Activated CD8-positive, alpha-beta T cell treated with anti-CD3 and anti-CD28 coated beads for 36 hours (primary cell): ENCODE results near the gene DYRK1A. TPM values are rescaled to one million over a fixed set of nuclear protein-coding genes. Genes with fewer than 3 reads are reported as not detected.

ENCODE experiments used
- ATAC-seq: fragments of 200-7000 bp; cut with Tn5 transposase; one replicate; pipeline ENCODE4 v1.10.0; 2021; ENCODE audit warnings: mild to moderate bottlenecking, moderate library complexity
- CTCF ChIA-PET: fragments of 350-600 bp; sonication (Branson Sonifier 250); formaldehyde crosslinking; loops from one replicate; lab custom pipeline; 2021; ENCODE audit warnings: antibody characterized with exemption; lab: Charles Lee
- POLR2A ChIA-PET: fragments of 350-600 bp; sonication (Branson Sonifier 250); formaldehyde crosslinking; loops from one replicate; lab custom pipeline; 2021; ENCODE audit warnings: antibody characterized with exemption; lab: Charles Lee
- DNase-seq: peaks from one replicate; pipeline ENCODE4 v3.0.0-alpha.2; 2020
- H3K27ac Mint-ChIP-seq: one replicate; pipeline ENCODE4 v1.8.0; 2021; ENCODE audit warnings: mild to moderate bottlenecking, mixed read lengths
- H3K27me3 Mint-ChIP-seq: one replicate; pipeline ENCODE4 v1.8.0; 2021; ENCODE audit warnings: mixed read lengths
- H3K36me3 Mint-ChIP-seq: one replicate; pipeline ENCODE4 v1.8.0; 2021; ENCODE audit warnings: low read depth, mixed read lengths
- H3K4me1 Mint-ChIP-seq: one replicate; pipeline ENCODE4 v1.8.0; 2021; ENCODE audit warnings: low read depth, mixed read lengths
- H3K4me3 Mint-ChIP-seq: one replicate; pipeline ENCODE4 v1.8.0; 2021; ENCODE audit warnings: mild to moderate bottlenecking, moderate library complexity, mixed read lengths
- H3K9me3 Mint-ChIP-seq: one replicate; pipeline ENCODE4 v1.8.0; 2021; ENCODE audit warnings: mixed read lengths
- CTCF ChIP-seq: fragments of 200-600 bp; IDR thresholded peaks from one replicate; pipeline ENCODE4 v1.8.0; 2022; ENCODE audit warnings: antibody characterized with exemption, mild to moderate bottlenecking
- intact Hi-C: fragments of 100-400 bp; cut with micrococcal nuclease; formaldehyde crosslinking; loops from one replicate; pipeline ENCODE4 v1.10.0; 2022
- total RNA-seq, 2 experiments: library from RNA; stranded (reverse); gene quantifications; one replicate each; pipeline ENCODE4 v1.2.3, GENCODE V29; 2021

DYRK1A gene
- total RNA-seq, 2 experiments from 2014 or later: 57.5 to 58.7 TPM

- no peaks in the 10 kb centered on the region for H3K27me3 Mint-ChIP-seq
- H3K36me3 Mint-ChIP-seq: peaks cover 45% of the 10 kb centered on the region
- intact Hi-C loops: no loop called here
- no peak for DNase-seq
- H3K27ac Mint-ChIP-seq: no peak overlapping the region
- ChIA-PET POLR2A (no interaction called here), CTCF (no interaction called here)
- peaks cover 54% of the 10 kb centered on the region for H3K4me1 Mint-ChIP-seq
- no peak for ATAC-seq
- H3K9me3 Mint-ChIP-seq: peaks cover 1% of the 10 kb centered on the region
- no peak overlapping the region for H3K4me3 Mint-ChIP-seq
- TF ChIP-seq CTCF: no peak
These were observed 57.8 kb downstream of the DYRK1A start for GRCh38 chr21:37424396-37424795.

GRCh38 chr21:37425001-37425400 lies 58.4 kb downstream of the DYRK1A start:
- DNase-seq (no peak), ATAC-seq (no peak)

GRCh38 chr21:37425684-37426083 lies 59.1 kb downstream of the DYRK1A start:
- ATAC-seq (no peak), DNase-seq (no peak)
- intact Hi-C loops: no loop called here
- TF ChIP-seq CTCF: no peak
- Mint-ChIP-seq H3K27ac (no peak overlapping the region), H3K4me1 (peaks cover 56% of the 10 kb centered on the region), H3K27me3 (no peaks in the 10 kb centered on the region), H3K4me3 (no peak overlapping the region), H3K36me3 (peaks cover 46% of the 10 kb centered on the region), H3K9me3 (peaks cover 1% of the 10 kb centered on the region)
- CTCF ChIA-PET: interaction anchor here (1.3 kb wide), 1 partner anchor 56 kb away, joined by 3 read pairs; no protein-coding TSS in a partner anchor
- POLR2A ChIA-PET: interaction anchor here (1.1 kb wide), 1 partner anchor 60 kb away, joined by 3 read pairs; no protein-coding TSS in a partner anchor

More at GRCh38 chr21:37425001-37425400, 58.4 kb downstream of the DYRK1A start:
- H3K4me1 Mint-ChIP-seq: peaks cover 55% of the 10 kb centered on the region
- peaks cover 44% of the 10 kb centered on the region for H3K36me3 Mint-ChIP-seq
- CTCF ChIA-PET: interaction anchor here (1.3 kb wide), 1 partner anchor 56 kb away, joined by 3 read pairs; no protein-coding TSS in a partner anchor
- no peak for TF ChIP-seq CTCF
- no peak overlapping the region for H3K4me3 Mint-ChIP-seq
- H3K27me3 Mint-ChIP-seq: no peaks in the 10 kb centered on the region
- H3K27ac Mint-ChIP-seq: no peak overlapping the region
- POLR2A ChIA-PET: no interaction called here
- peaks cover 1% of the 10 kb centered on the region for H3K9me3 Mint-ChIP-seq
- intact Hi-C loops: no loop called here

GRCh38 chr21:37427221-37427620 lies 60.6 kb downstream of the DYRK1A start:
- Mint-ChIP-seq H3K9me3 (peaks cover 1% of the 10 kb centered on the region), H3K36me3 (peaks cover 43% of the 10 kb centered on the region), H3K27ac (no peak overlapping the region), H3K4me1 (peaks cover 62% of the 10 kb centered on the region), H3K4me3 (no peak overlapping the region), H3K27me3 (no peaks in the 10 kb centered on the region)
- intact Hi-C loops: no loop called here
- ATAC-seq (no peak), DNase-seq (no peak)
- POLR2A ChIA-PET: no interaction called here
- no peak for TF ChIP-seq CTCF
- CTCF ChIA-PET: interaction anchor here (0.6 to 1.8 kb wide), 2 partner anchors 56 to 151 kb away, joined by 3 read pairs; no protein-coding TSS in a partner anchor

- ATAC-seq: no peak
- Mint-ChIP-seq H3K27ac (no peak overlapping the region), H3K27me3 (no peaks in the 10 kb centered on the region), H3K4me3 (no peak overlapping the region), H3K36me3 (peaks cover 33% of the 10 kb centered on the region), H3K4me1 (peaks cover 59% of the 10 kb centered on the region), H3K9me3 (peaks cover 1% of the 10 kb centered on the region)
- DNase-seq: no peak
- ChIA-PET POLR2A (interaction anchor here (1.3 kb wide), 2 partner anchors 10 to 19 kb away, joined by 3 to 4 read pairs; no protein-coding TSS in a partner anchor), CTCF (no interaction called here)
- intact Hi-C loops: no loop called here
- TF ChIP-seq CTCF: no peak
These were observed 62.8 kb downstream of the DYRK1A start for GRCh38 chr21:37429356-37429755.
